SHP77 treated with DMSO at 0.1 percent for 48 hours (cell line): ENCODE data around the gene VWA3A.
"Not testable (repeated sequence)": the region's sequence is repeated elsewhere in the genome, so short reads cannot be mapped to it uniquely, and the experiment has no call there.

Experiments
- DNase-seq: peaks from one replicate; lab custom pipeline; 2025; lab: John Stamatoyannopoulos, UW

Gene VWA3A

DNA sequence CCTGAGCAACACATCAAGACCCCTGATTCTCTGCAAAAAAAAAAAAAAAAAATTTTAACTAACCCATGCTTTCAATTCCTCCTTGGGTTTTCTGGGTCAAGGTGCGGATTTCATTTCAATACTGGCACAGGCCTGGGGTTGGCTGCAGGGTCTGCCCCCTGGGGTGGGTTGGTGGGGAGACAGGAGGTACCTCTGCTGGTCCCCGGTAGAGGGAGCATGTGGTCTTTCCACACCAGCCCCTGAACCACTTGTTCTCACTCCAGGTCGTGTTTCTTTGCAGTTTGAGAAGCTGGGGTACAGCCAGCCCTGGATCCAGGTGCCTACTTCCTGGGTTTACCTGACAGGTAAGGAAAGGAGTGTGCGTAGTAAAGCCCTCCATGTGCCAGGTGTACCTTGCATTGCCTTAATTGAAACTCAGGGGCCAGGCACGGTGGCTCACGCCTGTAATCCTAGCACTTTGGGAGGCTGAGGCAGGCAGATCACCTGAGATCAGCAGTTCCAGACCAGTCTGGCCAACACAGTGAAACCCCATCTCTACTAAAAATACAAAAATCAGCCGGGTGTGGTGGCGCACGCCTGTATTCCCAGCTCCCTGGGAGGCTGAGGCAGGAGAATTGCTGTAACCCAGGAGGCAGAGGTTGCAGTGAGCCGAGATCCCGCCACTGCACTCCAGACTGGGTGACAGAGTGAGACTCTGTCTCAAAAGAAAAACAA lies 91.7 kb downstream of the VWA3A start:
- no peak for DNase-seq

- DNase-seq = no peak
Observed at GRCh38 chr16:22184615-22184968, 92.3 kb downstream of the VWA3A start.

- DNase-seq = no peak
Observed at GRCh38 chr16:22186517-22186916, 94.2 kb downstream of the VWA3A start.

DNA sequence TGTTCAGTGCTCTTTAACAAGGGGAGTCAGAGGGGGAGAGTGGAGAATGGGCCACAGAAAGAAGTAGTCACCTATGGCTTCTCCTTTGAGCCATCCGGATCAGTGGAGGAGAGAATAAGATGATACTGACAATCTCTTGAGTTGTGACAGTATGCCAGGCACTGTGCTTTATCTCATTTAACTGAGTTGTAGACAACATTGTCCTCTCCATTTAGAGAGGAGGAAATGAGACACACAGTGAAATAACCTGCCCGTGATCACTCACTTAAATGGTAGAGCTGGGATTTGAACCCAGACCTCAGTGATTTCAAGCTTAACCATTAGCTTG lies 95.9 kb downstream of the VWA3A start:
- DNase-seq = no peak

GRCh38 chr16:22188595-22189442 lies 96.5 kb downstream of the VWA3A start:
- DNase-seq = peak; percentile 69

DNA sequence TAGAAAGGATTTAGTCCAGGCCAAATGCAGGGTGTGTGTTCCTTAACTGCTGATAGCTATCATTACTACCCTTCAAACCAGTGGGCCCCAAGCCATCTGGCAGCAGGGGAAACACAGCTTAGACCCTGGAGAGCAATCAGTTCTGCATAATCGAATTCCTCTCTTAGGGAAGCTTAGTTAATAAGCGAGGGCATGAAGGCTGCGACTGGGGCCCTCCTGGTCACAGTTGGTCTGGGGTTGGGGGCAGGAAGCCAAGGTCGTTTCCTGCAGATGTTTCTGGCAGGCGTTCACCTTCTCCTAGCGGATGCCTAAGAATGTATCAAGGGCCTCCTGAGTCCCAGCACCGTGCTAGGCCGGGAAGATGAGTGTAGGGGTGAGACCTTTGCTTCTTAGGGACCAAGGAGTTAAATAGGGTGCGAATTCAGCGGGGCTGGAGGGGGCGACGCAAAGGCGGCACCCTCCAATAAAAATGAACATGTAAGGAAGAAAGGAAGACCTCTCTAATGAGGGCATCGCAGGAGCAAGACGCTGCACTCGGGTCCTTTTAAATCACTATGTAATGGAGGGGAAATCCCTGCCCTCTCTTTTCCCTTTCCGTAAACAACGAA lies 97.2 kb downstream of the VWA3A start:
- DNase-seq = no peak

DNA sequence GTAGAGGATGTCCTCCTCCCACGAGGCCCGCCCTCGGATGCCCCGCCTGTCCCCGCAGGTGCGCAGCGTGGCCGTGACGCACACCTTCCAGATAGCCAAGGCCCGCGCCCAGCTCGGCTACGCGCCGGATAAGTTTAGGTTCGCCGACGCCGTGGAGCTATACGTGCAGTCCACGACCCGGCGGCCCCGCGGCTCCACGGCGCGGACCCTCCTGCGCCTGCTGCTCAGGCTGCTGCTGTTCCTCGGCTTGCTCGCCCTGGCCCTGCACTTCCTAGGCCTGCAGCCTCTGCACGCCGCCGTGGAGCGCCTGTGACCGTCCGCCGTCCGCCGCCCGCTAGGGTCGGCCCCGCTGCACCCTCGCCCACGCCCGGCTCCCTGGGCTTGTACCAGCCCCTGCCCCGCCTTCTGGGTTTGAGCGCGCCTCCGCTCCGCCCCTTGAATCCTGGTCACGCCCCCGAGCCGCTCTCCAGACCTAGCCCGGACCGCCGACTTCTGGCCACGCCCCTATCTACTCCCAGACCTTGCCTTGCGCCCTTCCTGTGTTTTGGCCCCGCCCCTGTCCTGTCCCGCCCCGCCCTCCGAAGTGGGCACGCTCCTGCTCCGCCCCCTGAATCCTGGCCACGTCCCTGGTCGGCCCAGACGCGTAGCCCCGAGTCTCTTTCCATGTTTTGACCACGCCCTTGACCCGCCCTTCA lies 97.9 kb downstream of the VWA3A start:
- DNase-seq = peak; percentile 95

DNA sequence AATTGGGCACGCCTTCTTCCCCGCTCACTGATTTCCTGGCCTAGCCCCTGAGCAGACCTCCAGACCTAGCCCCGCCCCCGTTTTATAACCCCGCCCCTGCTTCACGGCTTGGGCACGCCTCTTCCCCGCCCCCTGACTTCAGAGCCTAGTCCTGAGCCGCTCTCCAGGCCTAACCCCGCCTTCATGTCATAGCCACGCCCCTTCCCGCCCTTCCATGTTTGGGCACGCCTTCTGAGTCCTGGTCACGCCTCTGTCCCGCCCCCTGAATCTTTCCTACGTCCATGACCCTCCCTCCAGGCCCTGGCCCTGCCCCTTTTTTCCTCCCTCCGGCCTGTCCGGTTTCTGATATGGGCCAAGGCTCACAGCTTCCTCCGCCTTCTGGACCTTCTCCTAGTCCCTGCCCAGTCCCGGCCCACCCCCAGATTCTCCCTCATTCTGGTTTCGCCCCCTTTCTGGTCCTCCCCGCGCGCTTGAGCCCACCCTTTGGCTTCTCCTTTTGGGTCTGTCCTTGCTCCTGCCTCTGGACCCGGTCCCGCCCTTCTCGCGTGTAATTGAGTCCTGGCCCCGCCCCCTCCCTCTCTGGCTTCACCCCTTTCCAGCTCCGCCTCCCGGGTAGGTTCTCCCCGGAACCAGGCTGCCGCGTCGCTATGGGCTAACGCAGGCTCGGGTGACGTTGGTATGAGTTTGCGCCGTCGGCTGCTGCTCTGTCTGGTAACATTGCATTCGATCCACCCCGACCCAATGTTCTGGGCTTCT lies 98.6 kb downstream of the VWA3A start:
- DNase-seq = peak; percentile 95

DNA sequence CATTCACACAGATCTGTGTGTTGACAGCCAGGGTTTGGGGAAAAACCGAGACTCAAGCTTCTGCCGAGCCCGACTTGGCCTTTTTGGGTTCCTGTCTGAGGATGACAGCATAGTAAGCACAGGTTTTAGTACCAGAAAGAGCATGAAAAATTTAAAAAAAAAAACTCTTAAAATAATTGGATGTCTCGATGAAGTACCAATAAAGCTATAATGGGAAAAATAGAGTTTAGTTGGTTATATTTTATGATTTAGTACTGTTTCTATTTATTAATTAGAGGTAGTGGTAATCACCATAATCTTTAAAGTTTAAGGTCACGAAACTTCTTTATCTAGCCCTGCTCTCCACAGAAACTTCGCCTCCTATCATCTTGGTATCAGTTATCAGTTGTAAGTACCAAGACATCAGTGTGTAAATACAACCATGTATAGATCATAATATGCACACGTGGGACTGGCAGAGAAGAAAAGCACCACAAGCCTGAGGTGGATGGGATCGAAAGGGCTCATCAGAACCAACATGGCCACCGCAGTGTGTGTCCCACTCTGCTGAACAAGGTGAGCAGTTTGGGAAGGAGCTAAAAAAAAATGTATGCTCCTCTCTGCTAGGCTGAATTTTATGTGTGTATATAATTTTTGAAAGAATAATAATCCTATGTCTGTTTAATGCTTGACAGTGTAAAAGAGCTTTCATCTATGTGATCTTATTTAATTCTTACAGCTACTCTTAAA lies 99.4 kb downstream of the VWA3A start:
- DNase-seq = no peak

- peak; percentile 72 for DNase-seq
Observed at GRCh38 chr16:22192261-22193062, 100.1 kb downstream of the VWA3A start.

GRCh38 chr16:22193063-22193411 lies 100.7 kb downstream of the VWA3A start:
- no peak for DNase-seq

- no peak for DNase-seq
Observed at GRCh38 chr16:22194707-22195444, 102.5 kb downstream of the VWA3A start.

GRCh38 chr16:22195445-22195694 lies 103.0 kb downstream of the VWA3A start:
- no peak for DNase-seq

GRCh38 chr16:22195695-22196558 lies 103.6 kb downstream of the VWA3A start:
- peak; percentile 81 for DNase-seq

DNA sequence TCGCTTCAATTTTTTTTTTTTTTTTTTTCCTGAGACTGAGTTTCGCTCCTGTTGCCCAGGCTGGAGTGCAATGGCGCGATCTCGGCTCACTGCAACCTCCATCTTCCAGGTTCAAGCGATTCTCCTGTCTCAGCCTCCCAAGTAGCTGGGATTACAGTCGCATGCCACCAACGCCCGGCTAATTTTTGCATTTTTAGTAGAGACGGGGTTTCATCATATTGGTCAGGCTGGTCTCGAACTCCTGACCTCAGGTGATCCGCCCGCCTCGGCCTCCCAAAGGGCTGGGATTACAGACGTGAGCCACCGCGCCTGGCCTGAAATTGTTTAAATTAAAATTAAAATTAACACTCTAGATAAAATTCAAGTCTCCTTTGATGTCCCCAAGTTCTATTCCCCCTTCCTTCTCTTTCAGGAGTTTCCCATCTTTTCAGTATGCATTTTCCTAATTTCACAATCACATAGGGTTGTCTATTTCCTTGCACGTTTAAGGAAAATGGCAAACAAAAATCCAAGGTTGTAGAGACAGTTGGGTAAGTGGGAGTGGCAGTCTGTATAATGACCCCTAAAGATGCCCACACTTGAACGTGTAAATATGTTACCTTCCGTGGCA lies 104.3 kb downstream of the VWA3A start:
- DNase-seq = not testable (repeated sequence)

DNA sequence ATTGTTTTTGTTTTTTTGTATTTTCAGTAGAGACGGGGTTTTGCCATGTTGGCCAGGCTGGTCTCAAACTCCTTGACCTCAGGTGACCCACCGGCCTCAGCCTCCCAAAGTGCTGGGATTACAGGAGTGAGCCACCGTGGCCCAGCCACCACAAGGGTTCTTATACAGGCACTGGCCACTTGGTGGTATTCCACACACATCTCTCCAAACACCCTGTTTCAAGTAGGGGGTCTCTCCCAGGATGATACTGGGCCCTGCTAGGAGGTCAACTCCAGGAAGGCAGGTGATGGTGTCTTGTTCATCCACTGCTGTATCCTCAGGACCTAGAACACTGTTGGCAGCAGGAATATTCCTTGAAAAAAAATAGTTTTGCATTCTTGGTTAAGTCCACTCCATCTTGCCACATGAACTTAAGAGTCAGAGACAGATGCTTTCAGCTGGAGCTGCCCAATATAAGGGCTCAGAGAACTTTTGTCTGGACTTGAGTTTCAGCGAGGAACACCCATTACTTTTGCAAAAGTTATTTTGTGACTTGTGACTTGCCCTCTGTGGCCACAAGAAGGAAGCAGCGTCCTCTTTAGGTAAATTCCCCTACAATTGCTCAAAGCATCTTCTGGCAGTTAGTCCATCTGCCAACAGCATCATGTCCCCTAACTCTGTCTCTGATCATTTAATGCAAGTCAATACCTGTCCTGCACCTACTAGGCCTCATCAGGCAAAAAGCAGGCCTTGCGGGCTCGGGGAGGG lies 106.4 kb downstream of the VWA3A start:
- DNase-seq = no peak

DNA sequence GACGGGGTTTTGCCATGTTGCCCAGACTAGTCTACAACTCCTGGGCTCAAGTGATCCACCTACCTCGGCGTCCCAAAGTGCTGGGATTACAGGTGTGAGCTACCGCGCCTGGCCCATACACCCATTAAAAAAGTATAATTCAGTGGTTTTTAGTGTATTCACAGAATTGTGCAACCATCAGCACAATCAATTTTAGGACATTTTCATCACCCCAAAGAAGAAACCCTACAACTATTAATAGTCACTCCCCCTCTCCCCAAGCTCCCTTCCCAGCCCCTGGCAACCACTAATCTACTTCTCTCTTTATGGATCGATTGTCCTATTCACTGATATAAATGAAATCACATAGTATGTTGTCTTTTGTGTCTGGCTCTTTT lies 109.9 kb downstream of the VWA3A start:
- DNase-seq = no peak

DNA sequence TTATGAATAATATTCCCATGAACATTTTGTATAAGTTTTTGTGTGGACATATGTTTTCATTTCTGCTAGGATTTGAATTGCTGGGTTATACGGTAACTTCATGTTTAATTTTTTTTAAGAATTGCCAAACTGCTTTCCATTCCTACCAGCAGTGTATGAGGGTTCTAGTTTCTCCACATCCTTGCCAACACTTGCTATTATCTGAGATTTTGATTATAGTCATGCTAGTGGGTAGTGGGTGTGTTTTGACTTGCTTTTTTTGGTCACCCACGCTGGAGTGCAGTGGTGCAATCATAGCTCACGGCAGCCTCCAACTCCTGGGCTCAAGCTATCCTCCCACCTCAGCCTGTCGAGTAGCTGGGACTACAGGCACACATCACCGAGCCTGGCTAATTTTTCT lies 110.8 kb downstream of the VWA3A start:
- no peak for DNase-seq
